Subcutaneous abdominal adipose tissue (tissue), 5 donors: Measurements from ENCODE around the gene SLC35A2.
A peak's percentile ranks its signal among the peaks of the same experiment; 100 is the strongest.

Experiments
- H3K27ac ChIP-seq: one replicate; pipeline ENCODE4 v1.7.0; 2013; ENCODE audit warnings: low read depth, mild to moderate bottlenecking, inconsistent platforms, low read length, moderate library complexity
- H3K27me3 ChIP-seq, 5 donors: one replicate each; pipeline ENCODE4 v1.7.0; 2013; ENCODE audit warnings: low read length in 5 of 5, inconsistent platforms in 1 of 5; ENCODE audit not compliant: control insufficient read depth in 5 of 5, insufficient read depth in 4 of 5
- H3K36me3 ChIP-seq, 5 donors: one replicate each; pipeline ENCODE4 v1.7.0; 2013; ENCODE audit warnings: low read length in 5 of 5; ENCODE audit not compliant: control insufficient read depth in 5 of 5, insufficient read depth in 5 of 5
- H3K4me1 ChIP-seq, 5 donors: one replicate each; pipeline ENCODE4 v1.7.0; 2013; ENCODE audit warnings: low read length in 5 of 5, mild to moderate bottlenecking in 3 of 5, moderate library complexity in 1 of 5; ENCODE audit not compliant: control insufficient read depth in 5 of 5, insufficient read depth in 5 of 5
- H3K4me3 ChIP-seq, 5 donors: one replicate each; pipeline ENCODE4 v1.7.0; 2013; ENCODE audit warnings: low read length in 5 of 5, low read depth in 1 of 5
- H3K9ac ChIP-seq, 5 donors: one replicate each; pipeline ENCODE4 v1.7.0; 2013; ENCODE audit warnings: low read length in 5 of 5, mild to moderate bottlenecking in 4 of 5, moderate library complexity in 3 of 5
- H3K9me3 ChIP-seq, 5 donors: one replicate each; pipeline ENCODE4 v1.7.0; 2013; ENCODE audit warnings: low read length in 5 of 5; ENCODE audit not compliant: control insufficient read depth in 5 of 5
- donor health status: healthy.
- donor health status: healthy.
- donor health status: healthy.
- donor health status: healthy.
- donor health status: healthy.

Gene SLC35A2

DNA sequence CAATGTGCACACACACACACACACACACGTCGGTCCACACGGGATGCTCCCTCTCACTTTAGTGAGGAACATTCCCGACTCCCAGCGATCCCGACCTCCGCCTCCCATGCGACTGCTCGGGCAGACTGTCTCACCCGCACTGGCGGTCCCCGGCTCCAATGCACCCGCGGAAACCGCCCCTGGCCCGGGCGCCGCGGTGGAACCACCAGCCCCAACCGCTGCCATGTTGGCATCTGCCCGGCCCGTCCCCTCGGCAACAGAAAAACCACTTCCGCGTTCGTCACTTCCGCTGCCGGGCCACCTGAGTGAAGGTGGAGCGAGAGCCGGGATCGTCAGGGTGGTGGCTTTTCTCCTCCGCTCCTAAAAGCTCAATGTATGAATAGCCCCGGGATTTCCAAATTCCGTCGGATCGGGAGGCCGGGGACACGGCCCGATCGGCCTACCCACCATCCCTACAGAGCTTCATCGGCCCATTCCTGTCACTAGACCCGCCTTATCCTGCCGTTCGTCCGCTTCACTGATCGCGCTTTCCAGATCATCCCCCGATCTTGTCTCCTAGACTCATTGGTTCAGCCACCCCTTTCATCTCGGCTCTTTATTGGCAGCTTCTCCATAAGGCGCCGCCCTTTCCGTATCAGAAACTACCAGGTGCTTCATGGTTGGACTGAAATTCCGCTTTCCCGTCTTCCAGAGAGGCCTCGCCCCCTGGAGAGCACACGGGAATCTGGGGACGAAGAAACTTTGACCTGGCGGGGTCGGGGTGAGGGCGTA is at the start of gene SLC35A2:
Gene SLC35A2, minus strand, starts transcription at position 235 of the 771 bp plus-strand sequence. Its CDS starts 10 bp downstream, at position 225.
- Histone ChIP-seq H3K36me3 (peaks cover 0 to 27% (median 9%) of the 10 kb centered on the region in 5 donors), H3K27me3 (peaks cover 0 to 4% (median 0%) of the 10 kb centered on the region in 5 donors), H3K4me1 (peaks cover 2 to 16% (median 12%) of the 10 kb centered on the region in 5 donors), H3K4me3 (peak within 1 kb of the TSS; percentile 74 to 87 (median 81)), H3K9me3 (peaks cover 0 to 3% (median 0%) of the 10 kb centered on the region in 5 donors), H3K9ac (peak within 1 kb of the TSS in 4 of 5 donors; percentile 57 to 86 (median 68)), H3K27ac (no peak within 1 kb of the TSS)

DNA sequence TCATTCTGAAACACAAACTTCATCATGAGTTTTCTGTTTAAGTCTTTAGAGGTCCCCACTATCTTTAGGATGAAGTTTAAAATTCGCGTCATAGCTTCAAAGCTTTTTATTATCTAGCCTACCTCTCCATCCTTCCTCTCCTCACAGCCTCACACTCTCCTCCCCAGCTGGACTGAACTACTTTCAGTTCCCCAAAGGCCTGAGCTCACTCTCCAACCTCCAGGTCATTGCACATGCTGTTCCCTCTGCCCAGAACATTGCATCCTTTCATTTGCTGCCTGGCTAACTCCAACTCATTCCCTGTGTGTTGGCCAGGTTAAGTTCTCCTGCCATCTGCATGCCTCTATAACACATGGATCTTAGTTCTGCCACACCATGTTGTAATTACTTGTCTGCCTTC is 48.8 kb upstream of the SLC35A2 start:
- H3K4me3 ChIP-seq: no peak overlapping the region
- H3K27ac ChIP-seq: no peak overlapping the region

DNA sequence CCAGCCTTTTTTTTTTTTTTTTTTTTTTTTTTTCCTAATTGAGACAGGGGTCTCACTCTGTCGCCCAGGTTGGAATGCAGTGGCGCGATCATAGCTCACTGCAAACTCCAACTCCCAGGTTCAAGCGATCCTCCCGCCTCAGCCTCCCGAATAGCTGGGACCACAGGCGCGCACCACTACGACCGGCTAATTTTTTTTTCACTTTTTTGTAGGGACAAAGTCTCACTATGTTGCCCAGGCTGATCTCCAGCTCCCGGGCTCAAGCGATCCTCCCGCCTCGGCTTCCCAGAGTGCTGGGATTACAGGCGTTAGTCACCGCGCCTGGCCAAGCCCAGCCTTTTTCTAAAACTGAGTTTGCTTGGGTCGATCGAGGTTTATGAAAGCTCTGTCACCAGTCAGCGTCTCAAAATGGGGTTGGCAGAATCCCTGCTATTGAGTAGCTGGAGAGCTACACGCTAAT is 47.2 kb upstream of the SLC35A2 start:
- Histone ChIP-seq H3K4me3 (peak overlapping the region; percentile 29 to 76 (median 59)), H3K9ac (peak overlapping the region in 4 of 5 donors; percentile 6 to 66 (median 30)), H3K36me3 (peaks cover 0 to 9% (median 2%) of the 10 kb centered on the region in 5 donors), H3K4me1 (peaks cover 5 to 40% (median 29%) of the 10 kb centered on the region in 5 donors), H3K27ac (peak overlapping the region; percentile 82), H3K27me3 (peaks cover 0 to 9% (median 5%) of the 10 kb centered on the region in 5 donors), H3K9me3 (no peaks in the 10 kb centered on the region)

More for the DNA sequence above, 48.8 kb upstream of the SLC35A2 start:
- Histone ChIP-seq H3K27me3 (peaks cover 0 to 9% (median 5%) of the 10 kb centered on the region in 5 donors), H3K9me3 (no peaks in the 10 kb centered on the region), H3K36me3 (peaks cover 0 to 6% (median 0%) of the 10 kb centered on the region in 5 donors), H3K9ac (no peak overlapping the region), H3K4me1 (peaks cover 5 to 24% (median 22%) of the 10 kb centered on the region in 5 donors)

DNA sequence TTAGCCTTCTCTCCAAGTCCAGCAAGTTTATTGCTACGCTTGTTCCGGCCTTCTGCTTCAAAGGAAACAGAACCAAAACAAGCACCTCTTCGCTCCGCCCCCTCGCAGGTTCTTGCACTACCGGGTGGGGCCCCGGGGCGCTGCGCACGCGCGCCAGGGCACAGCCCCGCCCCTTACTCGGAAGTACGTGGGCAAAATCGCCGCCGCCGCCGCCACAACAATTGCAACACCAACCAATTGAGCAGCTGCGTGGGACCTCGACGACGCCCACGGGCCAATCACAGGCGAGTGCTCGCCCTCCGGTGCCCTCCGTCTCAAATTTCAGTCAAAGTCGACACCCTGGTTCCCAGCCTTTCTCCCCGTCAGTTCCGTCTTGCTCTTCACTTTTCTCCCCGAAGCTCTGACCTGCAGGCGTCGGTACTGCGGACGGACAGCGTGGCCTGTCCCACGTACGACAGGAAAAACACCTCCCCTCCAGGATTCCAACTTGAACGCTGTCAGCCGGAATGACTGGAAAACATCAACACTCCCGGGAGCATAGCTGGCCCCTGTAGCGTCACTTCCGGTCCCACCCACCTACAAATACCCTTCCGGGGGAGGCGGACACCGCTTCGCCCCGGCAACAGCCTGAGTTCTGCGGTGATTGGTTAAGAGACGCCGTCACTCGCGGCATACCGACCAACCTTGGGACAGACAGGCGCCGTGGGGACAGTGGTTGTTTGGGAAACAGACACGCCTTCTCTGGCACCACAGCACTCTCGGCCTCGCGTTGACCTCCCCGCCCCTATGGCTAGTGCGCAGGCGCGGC is 46.6 kb upstream of the SLC35A2 start:
- Histone ChIP-seq H3K4me1 (peaks cover 5 to 46% (median 35%) of the 10 kb centered on the region in 5 donors), H3K9ac (peak overlapping the region; percentile 52 to 83 (median 68)), H3K4me3 (peak overlapping the region; percentile 71 to 83 (median 76)), H3K27ac (peak overlapping the region; percentile 88), H3K27me3 (peaks cover 0 to 9% (median 5%) of the 10 kb centered on the region in 5 donors), H3K9me3 (no peaks in the 10 kb centered on the region), H3K36me3 (peaks cover 0 to 9% (median 2%) of the 10 kb centered on the region in 5 donors)

DNA sequence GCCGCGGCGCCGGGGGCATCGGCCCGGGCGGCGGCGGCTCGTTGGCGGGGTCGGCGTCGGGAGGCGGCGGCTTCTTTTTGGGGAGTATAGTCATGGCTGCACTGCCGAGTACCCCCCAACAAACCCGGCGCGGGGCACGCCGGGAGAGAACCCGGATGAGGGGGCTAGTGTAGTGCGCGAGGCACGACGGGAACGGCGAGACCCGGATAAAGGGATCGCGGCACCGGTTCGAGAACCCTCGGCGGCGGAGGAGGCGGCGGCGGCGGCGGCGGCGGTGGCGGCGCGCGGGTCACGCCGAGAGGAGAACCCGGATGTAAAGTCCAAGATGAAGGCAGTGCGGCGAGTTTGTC is 46.0 kb upstream of the SLC35A2 start, which contains the start of gene OTUD5:
Gene OTUD5, minus strand, starts transcription at position 131 of the 350 bp plus-strand sequence. Its CDS starts 37 bp downstream, at position 94.
- peak within 1 kb of the TSS; percentile 63 to 91 (median 81) for H3K9ac ChIP-seq
- H3K9me3 ChIP-seq: no peaks in the 10 kb centered on the region
- peaks cover 0 to 9% (median 2%) of the 10 kb centered on the region in 5 donors for H3K36me3 ChIP-seq
- peak within 1 kb of the TSS; percentile 73 to 83 (median 76) for H3K4me3 ChIP-seq
- H3K27ac ChIP-seq: peak within 1 kb of the TSS; percentile 88
- peaks cover 0 to 9% (median 5%) of the 10 kb centered on the region in 5 donors for H3K27me3 ChIP-seq
- peaks cover 5 to 52% (median 41%) of the 10 kb centered on the region in 5 donors for H3K4me1 ChIP-seq

DNA sequence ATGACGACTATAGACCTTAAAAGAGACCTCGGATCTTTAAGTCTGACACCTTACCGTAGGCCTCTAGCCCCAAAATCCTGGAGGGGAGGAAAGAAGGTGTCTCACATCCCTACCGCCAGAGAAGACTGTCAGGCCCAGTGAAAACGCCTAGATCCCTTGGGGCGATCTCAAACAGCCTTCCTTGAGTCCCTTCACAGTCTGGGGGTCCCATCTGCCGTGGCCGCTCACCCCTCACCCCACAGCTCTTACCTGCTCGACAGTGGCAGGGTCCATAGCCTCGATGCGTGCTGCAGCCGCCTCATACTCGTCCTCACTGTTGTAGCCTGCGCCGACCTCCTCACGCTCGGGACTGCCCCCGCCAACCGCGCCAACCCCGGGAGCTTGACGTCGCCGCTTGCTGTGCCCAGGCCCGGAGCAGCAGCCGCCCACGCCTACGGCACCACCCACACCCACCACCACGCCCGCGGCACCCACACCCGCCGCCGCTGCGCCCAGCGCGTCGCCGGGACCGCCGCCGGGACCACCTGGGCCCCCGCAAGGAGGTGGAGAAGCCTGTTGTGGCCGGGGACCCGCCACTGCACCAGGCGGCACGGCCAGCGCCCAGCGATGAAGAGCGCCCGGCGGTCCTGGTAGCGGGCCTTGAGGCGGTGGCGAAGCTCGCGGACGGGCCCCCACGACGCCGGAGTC is 45.4 kb upstream of the SLC35A2 start:
- H3K9me3 ChIP-seq: no peaks in the 10 kb centered on the region
- H3K9ac ChIP-seq: peak overlapping the region; percentile 52 to 91 (median 80)
- H3K4me1 ChIP-seq: peaks cover 5 to 53% (median 42%) of the 10 kb centered on the region in 5 donors
- H3K4me3 ChIP-seq: peak overlapping the region; percentile 73 to 77 (median 76)
- peaks cover 0 to 9% (median 5%) of the 10 kb centered on the region in 5 donors for H3K27me3 ChIP-seq
- H3K36me3 ChIP-seq: peaks cover 0 to 9% (median 2%) of the 10 kb centered on the region in 5 donors
- peak overlapping the region; percentile 62 for H3K27ac ChIP-seq

DNA sequence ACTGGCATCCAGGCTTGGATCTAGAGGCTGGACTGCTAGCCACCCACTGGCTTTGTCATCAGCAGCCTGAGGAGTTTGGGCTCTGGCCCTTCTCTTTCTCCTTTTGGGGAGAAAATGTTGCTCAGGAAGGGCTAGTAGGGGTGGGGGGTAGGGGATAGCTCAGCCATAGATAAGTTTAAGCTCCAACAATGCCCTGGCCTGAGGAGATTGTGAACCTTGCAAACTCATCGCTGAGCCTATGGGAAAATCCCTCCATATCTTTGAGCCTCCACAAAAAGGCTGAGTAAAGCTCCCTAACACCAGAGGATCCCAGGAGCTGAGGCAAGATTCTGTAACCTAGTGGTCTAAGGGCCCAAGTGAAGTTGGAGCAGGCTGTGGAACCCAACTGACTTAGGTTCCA is 37.1 kb upstream of the SLC35A2 start:
- H3K9ac ChIP-seq: no peak overlapping the region
- no peaks in the 10 kb centered on the region for H3K9me3 ChIP-seq
- no peak overlapping the region for H3K4me3 ChIP-seq
- peaks cover 0 to 2% (median 0%) of the 10 kb centered on the region in 5 donors for H3K27me3 ChIP-seq
- H3K36me3 ChIP-seq: peaks cover 0 to 6% (median 0%) of the 10 kb centered on the region in 5 donors
- H3K4me1 ChIP-seq: peaks cover 0 to 15% (median 10%) of the 10 kb centered on the region in 5 donors
- no peak overlapping the region for H3K27ac ChIP-seq

DNA sequence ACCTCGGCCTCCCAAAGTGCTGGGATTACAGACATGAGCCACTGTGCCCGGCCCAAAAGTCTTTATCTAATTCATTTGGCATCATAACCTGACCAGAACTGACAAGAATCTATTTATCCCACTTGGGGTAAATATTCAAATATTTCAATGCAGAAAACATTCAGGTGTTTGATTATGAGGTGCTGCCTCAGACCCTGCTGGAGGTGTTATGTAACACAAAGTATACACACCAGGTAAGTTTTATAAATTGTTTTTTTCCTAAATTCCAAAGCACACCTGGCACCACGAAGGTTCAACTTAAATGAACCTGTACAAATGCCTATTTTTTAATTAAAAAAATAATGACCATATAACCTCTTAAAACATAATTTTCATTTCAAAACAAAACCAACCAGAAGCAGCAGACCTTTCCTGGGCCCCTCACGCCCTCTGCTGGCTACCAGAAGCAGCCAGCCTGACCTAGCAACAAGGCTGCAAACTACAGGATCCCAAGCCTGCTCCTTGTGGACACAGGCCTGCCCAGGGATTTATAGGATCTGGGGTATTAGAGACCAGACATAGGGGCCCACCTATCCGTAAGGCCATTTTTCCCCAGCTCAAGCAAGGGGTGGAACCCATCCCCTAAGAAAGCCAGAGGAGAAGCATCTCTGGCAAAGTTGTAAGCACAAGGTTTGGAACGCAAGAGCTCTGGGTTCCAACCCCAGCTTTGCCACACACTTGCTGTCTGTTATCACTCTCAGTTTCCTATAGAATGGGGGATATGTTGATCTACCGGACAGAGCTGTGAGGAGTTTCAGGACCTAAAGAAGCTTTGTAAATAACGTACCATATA is 34.3 kb upstream of the SLC35A2 start:
- Histone ChIP-seq H3K36me3 (peaks cover 0 to 16% (median 6%) of the 10 kb centered on the region in 5 donors), H3K4me3 (no peak overlapping the region), H3K4me1 (peaks cover 0 to 9% (median 0%) of the 10 kb centered on the region in 5 donors), H3K9me3 (no peaks in the 10 kb centered on the region), H3K9ac (no peak overlapping the region), H3K27me3 (peaks cover 0 to 4% (median 2%) of the 10 kb centered on the region in 5 donors), H3K27ac (no peak overlapping the region)
